Amygdala (tissue), 56 donors: ENCODE measurements around the gene REG3G.
A peak's percentile ranks its signal among the peaks of the same experiment; 100 is the strongest.
"Not testable (repeated sequence)": the region's sequence is repeated elsewhere in the genome, so short reads cannot be mapped to it uniquely, and the experiment has no call there.

Source experiments
- DNase-seq, 56 donors: peaks; one replicate each; lab custom pipeline; 2025; lab: John Stamatoyannopoulos, UW

Gene REG3G

GRCh38 chr2:79013629-79014028 lies 11.9 kb upstream of the REG3G start:
- no peak for DNase-seq

- DNase-seq, result no peak
Measured at GRCh38 chr2:79016342-79016741, 9.2 kb upstream of the REG3G start.

- no peak for DNase-seq
Measured at GRCh38 chr2:79026061-79026460, 559 bp downstream of the REG3G start.

DNA sequence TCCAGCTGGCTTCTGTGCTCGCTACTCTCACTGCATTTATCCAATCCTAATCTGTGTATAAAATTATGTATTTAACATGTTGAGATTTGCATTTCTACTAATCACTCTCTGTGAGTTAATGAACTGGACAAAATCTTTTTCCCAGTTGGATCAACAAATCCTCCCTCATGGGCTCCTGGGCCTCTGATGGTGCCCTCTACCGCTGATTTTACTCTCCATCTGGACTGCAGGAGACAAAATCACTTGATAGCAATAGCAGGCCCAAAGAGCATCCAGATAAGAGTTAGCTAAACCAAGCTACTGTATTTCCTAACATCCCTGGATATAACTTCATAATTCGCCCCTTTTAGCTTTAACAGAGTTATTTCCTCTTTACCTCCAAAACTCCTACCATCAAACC lies 14.4 kb downstream of the REG3G start:
- no peak for DNase-seq

DNA sequence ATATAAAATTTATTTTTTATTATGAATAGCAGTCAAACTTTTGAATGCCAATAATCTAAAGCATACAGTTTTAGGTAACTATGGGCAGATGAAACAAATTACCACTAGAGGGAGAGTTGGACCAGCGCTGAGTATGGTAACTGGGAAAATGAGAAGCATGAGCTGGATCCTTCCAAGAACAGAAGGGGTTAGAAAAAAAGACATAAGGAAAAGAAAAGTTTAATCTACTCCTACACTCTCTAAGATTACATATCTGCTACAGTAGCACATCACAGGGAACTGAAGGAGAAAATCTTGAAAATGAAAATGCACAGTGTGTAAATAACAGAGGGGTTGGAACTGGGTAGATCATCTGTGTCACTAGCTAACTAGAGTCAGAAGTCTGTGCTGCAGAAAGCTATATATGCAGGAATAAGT lies 15.5 kb downstream of the REG3G start:
- DNase-seq, result peak in 3 of 56 donors; percentile 0 to 31 (median 1)

GRCh38 chr2:79053486-79053885 lies 28.0 kb downstream of the REG3G start:
- DNase-seq, result peak in 4 of 56 donors; percentile 2 to 13 (median 7)

DNA sequence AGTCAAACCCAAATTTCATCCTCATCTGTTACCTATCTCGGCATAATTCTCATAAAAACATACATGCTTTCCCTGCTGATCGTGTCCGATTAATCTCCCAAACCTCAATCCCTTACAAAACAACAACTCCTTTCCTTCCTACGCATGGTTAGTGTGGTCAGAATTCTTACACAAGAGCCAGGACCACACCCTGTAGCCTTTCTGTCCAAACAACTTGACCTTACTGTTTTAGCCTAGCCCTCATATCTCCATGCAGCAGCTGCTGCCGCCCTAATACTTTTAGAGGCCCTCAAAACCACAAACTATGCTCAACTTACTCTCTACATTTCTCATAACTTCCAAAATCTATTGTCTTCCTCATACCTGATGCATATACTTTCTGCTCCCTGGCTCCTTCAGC lies 29.3 kb downstream of the REG3G start:
- DNase-seq, result not testable (repeated sequence)

DNA sequence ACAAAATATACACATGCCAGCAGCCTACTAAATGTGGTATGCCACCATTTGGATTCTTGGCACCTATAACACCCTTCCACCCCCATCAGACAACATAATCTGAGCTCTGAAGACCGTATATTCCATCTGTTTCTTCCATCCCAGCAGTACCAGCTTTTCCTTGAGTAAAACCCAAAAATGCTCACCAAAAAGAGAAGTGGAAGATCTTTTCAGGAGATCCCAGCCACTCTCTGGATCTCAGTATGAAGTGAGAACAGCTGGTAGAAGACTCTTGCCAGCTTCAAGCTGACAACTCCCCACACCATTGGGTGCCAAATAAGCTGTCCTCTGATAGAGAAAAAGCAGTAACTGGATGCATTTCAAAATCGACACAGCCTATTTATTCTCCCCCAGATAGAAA lies 39.7 kb downstream of the REG3G start:
- DNase-seq, result peak in 2 of 56 donors; percentile 8 to 57

- DNase-seq, result peak in 1 of 56 donors; percentile 4
Measured at GRCh38 chr2:79071078-79071477, 45.6 kb downstream of the REG3G start.
